ENCODE measurements around the gene KIRREL1.

Gene KIRREL1

DNA sequence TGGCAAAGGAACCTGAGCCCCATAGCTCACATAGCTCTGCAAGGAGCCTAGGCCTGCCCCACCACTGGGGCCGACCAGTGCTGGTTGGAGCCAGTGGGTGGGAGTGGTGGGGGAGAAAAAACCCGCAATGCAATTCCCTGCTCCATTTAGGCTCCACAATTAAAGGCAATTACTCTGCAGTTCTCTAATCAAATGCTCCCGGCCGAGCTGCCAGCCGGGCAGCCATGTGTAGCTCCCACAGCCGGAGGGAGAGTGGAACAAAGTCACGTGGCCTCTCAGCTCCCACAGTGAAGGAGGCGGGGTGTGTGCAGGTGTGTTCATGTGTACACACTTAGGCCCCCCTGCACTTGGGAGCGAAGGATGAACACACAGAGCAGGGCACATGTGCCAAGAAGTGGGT lies 81.6 kb downstream of the KIRREL1 start:
- H3K4me3 ChIP-seq (replicated peaks; ENCODE audit: low read depth, low read length) = no peak overlapping the region
- no peak for DNase-seq (ENCODE audit: extremely low read depth, low read depth)
- TF ChIP-seq, protein P1, sequence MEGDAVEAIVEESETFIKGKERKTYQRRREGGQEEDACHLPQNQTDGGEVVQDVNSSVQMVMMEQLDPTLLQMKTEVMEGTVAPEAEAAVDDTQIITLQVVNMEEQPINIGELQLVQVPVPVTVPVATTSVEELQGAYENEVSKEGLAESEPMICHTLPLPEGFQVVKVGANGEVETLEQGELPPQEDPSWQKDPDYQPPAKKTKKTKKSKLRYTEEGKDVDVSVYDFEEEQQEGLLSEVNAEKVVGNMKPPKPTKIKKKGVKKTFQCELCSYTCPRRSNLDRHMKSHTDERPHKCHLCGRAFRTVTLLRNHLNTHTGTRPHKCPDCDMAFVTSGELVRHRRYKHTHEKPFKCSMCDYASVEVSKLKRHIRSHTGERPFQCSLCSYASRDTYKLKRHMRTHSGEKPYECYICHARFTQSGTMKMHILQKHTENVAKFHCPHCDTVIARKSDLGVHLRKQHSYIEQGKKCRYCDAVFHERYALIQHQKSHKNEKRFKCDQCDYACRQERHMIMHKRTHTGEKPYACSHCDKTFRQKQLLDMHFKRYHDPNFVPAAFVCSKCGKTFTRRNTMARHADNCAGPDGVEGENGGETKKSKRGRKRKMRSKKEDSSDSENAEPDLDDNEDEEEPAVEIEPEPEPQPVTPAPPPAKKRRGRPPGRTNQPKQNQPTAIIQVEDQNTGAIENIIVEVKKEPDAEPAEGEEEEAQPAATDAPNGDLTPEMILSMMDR (IDR thresholded peaks at IDR 0.05; ENCODE audit: low read depth, low read length, missing control alignments) = no peak

DNA sequence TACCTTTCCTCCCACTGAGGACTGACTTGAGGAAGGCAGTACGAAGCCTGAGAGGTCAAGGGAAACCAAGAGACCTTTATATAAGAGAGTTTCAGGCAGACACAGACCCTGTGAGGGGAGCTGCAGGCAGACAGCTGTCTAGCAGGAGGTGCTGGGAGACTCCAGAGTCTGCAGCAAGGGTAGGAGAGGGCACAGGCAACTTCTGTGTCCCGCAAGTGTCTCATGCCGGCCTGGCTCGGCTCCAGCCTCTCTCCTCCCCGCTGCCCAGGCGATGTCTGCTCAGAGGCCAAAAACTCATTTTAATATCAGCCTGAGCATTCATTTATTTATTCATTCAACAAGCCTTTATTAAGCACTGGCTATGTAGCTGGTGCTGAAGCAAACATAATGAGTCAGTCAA lies 83.0 kb downstream of the KIRREL1 start:
- TF ChIP-seq, protein P1 (IDR thresholded peaks at IDR 0.05; ENCODE audit: low read depth, low read length, missing control alignments) = no peak
- H3K4me3 ChIP-seq (replicated peaks; ENCODE audit: low read depth, low read length) = no peak overlapping the region
- no peak for DNase-seq (ENCODE audit: extremely low read depth, low read depth)

DNA sequence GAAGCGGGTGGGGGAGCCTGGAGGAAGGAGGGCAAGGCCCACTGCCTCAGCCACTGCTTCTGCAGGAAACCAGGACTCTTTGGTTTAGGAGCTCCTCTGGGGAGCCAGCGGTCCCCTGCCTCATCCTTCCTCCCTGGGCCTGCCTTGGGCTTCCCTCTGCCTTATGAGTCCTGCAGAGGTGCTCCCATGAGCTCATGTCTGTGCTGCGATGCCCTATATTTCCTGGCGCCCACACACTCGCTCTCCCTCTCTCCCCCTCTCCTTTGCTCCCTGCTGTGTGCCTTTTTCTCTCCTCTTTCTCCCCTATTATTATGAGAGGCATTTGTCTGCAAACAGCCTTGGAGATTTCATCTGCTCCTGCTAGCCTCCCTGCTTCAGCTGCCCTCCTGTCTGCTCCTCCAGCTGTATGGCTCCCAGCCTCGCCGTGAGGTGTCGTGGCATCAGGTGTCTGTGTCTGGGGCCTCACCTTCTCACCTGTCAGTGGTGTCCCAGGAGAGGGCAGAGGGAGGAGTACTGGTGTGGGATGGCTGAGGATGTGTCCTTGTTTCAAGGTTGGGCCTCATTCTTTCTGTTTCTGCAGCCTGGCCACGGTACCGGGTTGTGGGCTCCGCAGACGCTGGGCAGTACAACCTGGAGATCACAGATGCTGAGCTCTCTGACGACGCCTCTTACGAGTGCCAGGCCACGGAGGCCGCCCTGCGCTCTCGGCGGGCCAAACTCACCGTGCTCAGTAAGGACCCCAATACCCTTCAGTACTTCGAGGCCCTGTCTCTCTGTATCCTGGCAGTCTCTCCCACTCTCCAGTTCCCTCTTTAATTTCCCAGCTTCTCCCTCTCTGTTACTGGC lies 84.2 kb downstream of the KIRREL1 start:
- no peak overlapping the region for H3K4me3 ChIP-seq (replicated peaks; ENCODE audit: low read depth, low read length)
- no peak for DNase-seq (ENCODE audit: extremely low read depth, low read depth)
- TF ChIP-seq, protein P1 (IDR thresholded peaks at IDR 0.05; ENCODE audit: low read depth, low read length, missing control alignments) = no peak

DNA sequence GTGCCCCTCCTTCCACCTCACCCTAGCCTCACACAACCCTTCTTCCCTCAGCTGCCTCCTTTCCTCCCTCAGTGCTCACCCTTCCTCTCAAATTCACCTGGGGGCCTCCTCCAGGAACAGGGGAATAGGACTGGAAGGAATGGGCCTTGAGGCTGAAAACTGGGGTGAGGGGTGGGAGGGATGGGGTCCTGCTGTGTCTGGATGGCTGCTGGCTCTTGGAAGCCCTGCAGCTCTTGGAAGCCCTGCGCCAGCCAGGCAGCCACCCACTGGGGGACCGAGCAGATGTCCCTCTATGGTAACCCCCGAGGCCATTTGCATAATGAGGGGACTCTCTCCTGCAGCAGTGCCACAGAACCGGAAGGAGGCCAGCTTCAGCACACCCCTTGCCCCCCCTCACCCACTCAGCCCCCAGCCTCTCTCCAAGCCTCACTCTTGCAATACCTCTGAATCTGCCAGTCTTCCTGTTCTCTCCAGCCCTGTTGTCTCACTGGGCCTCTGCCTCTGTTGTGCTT lies 85.2 kb downstream of the KIRREL1 start:
- no peak overlapping the region for H3K4me3 ChIP-seq (replicated peaks; ENCODE audit: low read depth, low read length)
- TF ChIP-seq, protein P1 (IDR thresholded peaks at IDR 0.05; ENCODE audit: low read depth, low read length, missing control alignments) = no peak
- no peak for DNase-seq (ENCODE audit: extremely low read depth, low read depth)

DNA sequence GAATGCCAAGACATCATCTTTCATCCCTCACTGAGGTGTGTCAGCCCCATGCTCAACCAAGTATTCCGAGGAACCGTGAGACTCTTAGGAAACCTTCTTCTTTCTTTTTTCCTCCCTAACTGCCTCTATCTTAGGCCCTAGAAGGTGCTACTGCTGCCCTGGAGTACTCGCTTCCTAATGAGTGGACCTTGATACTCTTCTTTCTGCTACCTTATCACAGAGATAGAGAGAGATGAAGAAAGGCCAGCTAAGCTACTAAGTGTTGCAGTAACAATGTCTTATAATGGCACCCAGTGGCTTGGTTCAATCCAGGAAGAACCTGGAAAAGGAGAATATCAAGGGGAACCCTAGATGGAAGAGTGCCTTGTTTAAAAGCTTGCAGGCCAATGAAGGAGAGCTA lies 86.6 kb downstream of the KIRREL1 start:
- DNase-seq (ENCODE audit: extremely low read depth, low read depth) = no peak
- TF ChIP-seq, protein P1 (IDR thresholded peaks at IDR 0.05; ENCODE audit: low read depth, low read length, missing control alignments) = no peak
- no peak overlapping the region for H3K4me3 ChIP-seq (replicated peaks; ENCODE audit: low read depth, low read length)

DNA sequence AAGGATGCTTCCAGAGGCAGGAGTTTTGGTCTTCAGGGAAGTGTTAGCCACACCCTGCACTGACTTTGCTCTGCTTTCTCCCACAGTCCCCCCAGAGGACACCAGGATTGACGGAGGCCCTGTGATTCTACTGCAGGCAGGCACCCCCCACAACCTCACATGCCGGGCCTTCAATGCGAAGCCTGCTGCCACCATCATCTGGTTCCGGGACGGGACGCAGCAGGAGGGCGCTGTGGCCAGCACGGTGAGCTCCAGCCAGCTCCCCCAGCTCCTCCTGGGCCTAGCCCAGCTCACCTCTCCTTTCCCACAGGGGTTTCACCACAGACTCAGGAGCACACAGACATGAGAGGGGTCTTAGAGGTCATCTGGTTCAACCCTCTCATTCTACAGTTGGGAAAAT lies 90.9 kb downstream of the KIRREL1 start:
- no peak for DNase-seq (ENCODE audit: extremely low read depth, low read depth)
- no peak overlapping the region for H3K4me3 ChIP-seq (replicated peaks; ENCODE audit: low read depth, low read length)
- TF ChIP-seq, protein P1 (IDR thresholded peaks at IDR 0.05; ENCODE audit: low read depth, low read length, missing control alignments) = no peak
